OCI-LY1 (cell line): Measurements from ENCODE around the gene ACVR1B.

Experiments used
- H2AFZ ChIP-seq: fragments of 200-600 bp; sonication (generic), shearing (Covaris generic); 2 replicates; pipeline ENCODE4 v1.6.0; 2014; ENCODE audit warnings: antibody characterized with exemption, mild to moderate bottlenecking, low read length
- H3F3A ChIP-seq: fragments of 200-600 bp; sonication (generic), shearing (Covaris generic); 2 replicates; pipeline ENCODE4 v1.6.0; 2014; ENCODE audit warnings: mild to moderate bottlenecking, antibody characterized with exemption, low read length, moderate library complexity; ENCODE audit not compliant: insufficient read depth
- H3K27ac ChIP-seq: fragments of 200-600 bp; sonication (generic); 2 replicates; pipeline ENCODE4 v1.5.1; 2014; ENCODE audit warnings: low read length, mixed run types, mild to moderate bottlenecking, low read depth; ENCODE audit not compliant: poor library complexity, severe bottlenecking
- H3K27me3 ChIP-seq: fragments of 200-600 bp; sonication (generic); 2 replicates; pipeline ENCODE4 v1.6.0; 2014; ENCODE audit warnings: antibody characterized with exemption, mild to moderate bottlenecking, low read length, moderate library complexity; ENCODE audit not compliant: insufficient read depth
- H3K36me3 ChIP-seq: fragments of 200-600 bp; sonication (generic); 2 replicates; pipeline ENCODE4 v1.6.1; 2014; ENCODE audit warnings: mild to moderate bottlenecking, antibody characterized with exemption, low read length, moderate library complexity, mixed read lengths; ENCODE audit not compliant: insufficient read depth
- H3K4me1 ChIP-seq: fragments of 200-600 bp; sonication (generic); 2 replicates; pipeline ENCODE4 v1.5.1; 2014; ENCODE audit warnings: mild to moderate bottlenecking, low read length, moderate library complexity; ENCODE audit not compliant: insufficient read depth, severe bottlenecking
- H3K4me2 ChIP-seq: fragments of 200-600 bp; sonication (generic), shearing (Covaris generic); 2 replicates; pipeline ENCODE4 v1.6.1; 2014; ENCODE audit warnings: low read length
- H3K4me3 ChIP-seq: fragments of 200-600 bp; sonication (generic); 2 replicates; pipeline ENCODE4 v1.5.1; 2014; ENCODE audit warnings: low read length, low read depth, mild to moderate bottlenecking, mixed read lengths; ENCODE audit not compliant: poor library complexity, severe bottlenecking
- H3K79me2 ChIP-seq: fragments of 200-600 bp; shearing (Covaris generic); 2 replicates; pipeline ENCODE4 v1.6.1; 2016; ENCODE audit warnings: mixed run types, low read length, mixed read lengths; ENCODE audit not compliant: insufficient read depth
- H3K9ac ChIP-seq: fragments of 200-600 bp; sonication (generic), shearing (Covaris generic); 2 replicates; pipeline ENCODE4 v1.6.1; 2014; ENCODE audit warnings: mild to moderate bottlenecking, low read length, mixed read lengths
- H3K9me2 ChIP-seq: fragments of 200-600 bp; sonication (generic), shearing (Covaris generic); 2 replicates; pipeline ENCODE4 v1.6.1; 2014; ENCODE audit warnings: low read depth, mild to moderate bottlenecking, low read length, mixed read lengths
- H3K9me3 ChIP-seq: fragments of 200-600 bp; shearing (Covaris generic); 2 replicates; pipeline ENCODE4 v1.6.1; 2014; ENCODE audit warnings: low read length, mixed read lengths
- H4K20me1 ChIP-seq: fragments of 200-600 bp; sonication (generic), shearing (Covaris generic); 2 replicates; pipeline ENCODE4 v1.6.0; 2016; ENCODE audit warnings: mild to moderate bottlenecking, low read length; ENCODE audit not compliant: insufficient read depth
- EZH2 ChIP-seq: fragments of 200-600 bp; sonication (generic), shearing (Covaris generic); IDR thresholded peaks from 2 replicates; pipeline ENCODE4 v1.8.0; 2017; ENCODE audit warnings: borderline replicate concordance, mixed run types, mild to moderate bottlenecking, antibody characterized with exemption, low read length, moderate library complexity, mixed read lengths
- TF ChIP-seq, protein P1 (sequence below): fragments of 200-600 bp; sonication (generic), shearing (Covaris generic); IDR thresholded peaks from 2 replicates; pipeline ENCODE4 v1.5.1; 2017; ENCODE audit warnings: mild to moderate bottlenecking, antibody characterized with exemption, low read length, moderate library complexity, mixed read lengths

Gene ACVR1B

GRCh38 chr12:52013626-52014310, 62.3 kb downstream of the ACVR1B start:
- no peaks in the 10 kb centered on the region for H4K20me1 ChIP-seq
- no peak for TF ChIP-seq EZH2
- TF ChIP-seq, protein P1, sequence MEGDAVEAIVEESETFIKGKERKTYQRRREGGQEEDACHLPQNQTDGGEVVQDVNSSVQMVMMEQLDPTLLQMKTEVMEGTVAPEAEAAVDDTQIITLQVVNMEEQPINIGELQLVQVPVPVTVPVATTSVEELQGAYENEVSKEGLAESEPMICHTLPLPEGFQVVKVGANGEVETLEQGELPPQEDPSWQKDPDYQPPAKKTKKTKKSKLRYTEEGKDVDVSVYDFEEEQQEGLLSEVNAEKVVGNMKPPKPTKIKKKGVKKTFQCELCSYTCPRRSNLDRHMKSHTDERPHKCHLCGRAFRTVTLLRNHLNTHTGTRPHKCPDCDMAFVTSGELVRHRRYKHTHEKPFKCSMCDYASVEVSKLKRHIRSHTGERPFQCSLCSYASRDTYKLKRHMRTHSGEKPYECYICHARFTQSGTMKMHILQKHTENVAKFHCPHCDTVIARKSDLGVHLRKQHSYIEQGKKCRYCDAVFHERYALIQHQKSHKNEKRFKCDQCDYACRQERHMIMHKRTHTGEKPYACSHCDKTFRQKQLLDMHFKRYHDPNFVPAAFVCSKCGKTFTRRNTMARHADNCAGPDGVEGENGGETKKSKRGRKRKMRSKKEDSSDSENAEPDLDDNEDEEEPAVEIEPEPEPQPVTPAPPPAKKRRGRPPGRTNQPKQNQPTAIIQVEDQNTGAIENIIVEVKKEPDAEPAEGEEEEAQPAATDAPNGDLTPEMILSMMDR: no peak
- H3K27ac ChIP-seq: no peak overlapping the region
- H3K9me3 ChIP-seq: no peaks in the 10 kb centered on the region
- H2AFZ ChIP-seq: no peak overlapping the region
- H3K4me1 ChIP-seq: no peaks in the 10 kb centered on the region
- no peaks in the 10 kb centered on the region for H3K36me3 ChIP-seq
- no peaks in the 10 kb centered on the region for H3K79me2 ChIP-seq
- H3K4me3 ChIP-seq: no peak overlapping the region
- H3K9ac ChIP-seq: no peak overlapping the region
- no peak overlapping the region for H3K4me2 ChIP-seq
- no peaks in the 10 kb centered on the region for H3K9me2 ChIP-seq
- peaks cover 13% of the 10 kb centered on the region for H3K27me3 ChIP-seq
- no peaks in the 10 kb centered on the region for H3F3A ChIP-seq

DNA sequence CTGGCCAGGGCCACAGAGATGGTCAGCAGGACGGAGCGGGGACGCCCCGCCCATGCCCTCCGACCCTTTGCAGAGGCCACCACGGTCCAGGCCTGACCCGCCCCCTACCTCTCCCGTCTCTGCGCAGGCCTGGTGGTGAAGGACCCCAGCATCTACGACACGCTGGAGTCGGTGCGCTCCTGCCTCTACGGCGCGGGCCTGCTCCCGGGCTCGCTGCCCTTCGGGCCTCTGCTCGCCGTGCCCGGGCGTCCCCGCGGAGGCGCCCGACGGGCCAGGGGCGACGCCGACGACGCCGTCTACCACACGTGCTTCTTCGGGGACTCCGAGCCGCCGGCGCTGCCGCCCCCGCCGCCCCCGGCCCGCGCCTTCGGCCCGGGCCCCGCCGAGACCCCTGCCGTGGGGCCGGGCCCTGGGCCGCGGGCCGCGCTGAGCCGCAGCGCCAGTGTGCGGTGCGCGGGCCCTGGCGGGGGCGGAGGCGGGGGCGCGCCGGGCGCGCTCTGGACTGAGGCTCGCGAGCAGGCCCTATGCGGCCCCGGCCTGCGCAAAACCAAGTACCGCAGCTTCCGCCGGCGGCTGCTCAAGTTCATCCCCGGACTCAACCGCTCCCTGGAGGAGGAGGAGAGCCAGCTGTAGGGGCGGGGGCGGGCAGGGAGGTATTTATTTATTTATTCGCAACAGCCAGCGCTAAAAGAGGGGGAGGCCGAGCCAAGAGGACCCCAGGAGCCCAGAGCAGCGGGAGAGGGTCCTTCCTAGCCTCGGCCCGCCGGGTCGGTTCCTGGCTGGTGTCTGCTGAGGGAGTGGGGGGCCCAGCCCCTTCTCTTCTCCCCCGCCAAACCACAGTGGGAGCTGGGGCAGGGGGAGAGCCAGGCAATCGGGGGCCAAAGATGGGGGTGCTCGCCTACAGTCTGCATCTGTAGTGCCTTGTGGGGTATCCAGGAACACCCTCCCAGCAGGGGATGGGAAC, 63.4 kb downstream of the ACVR1B start:
- no peaks in the 10 kb centered on the region for H3F3A ChIP-seq
- H3K4me3 ChIP-seq: no peak overlapping the region
- H3K27me3 ChIP-seq: peaks cover 13% of the 10 kb centered on the region
- H3K9ac ChIP-seq: no peak overlapping the region
- TF ChIP-seq, protein P1: no peak
- TF ChIP-seq EZH2: no peak
- no peak overlapping the region for H2AFZ ChIP-seq
- H3K4me2 ChIP-seq: no peak overlapping the region
- H3K9me2 ChIP-seq: no peaks in the 10 kb centered on the region
- no peak overlapping the region for H3K27ac ChIP-seq
- H3K4me1 ChIP-seq: no peaks in the 10 kb centered on the region
- H3K36me3 ChIP-seq: no peaks in the 10 kb centered on the region
- no peaks in the 10 kb centered on the region for H3K9me3 ChIP-seq
- no peaks in the 10 kb centered on the region for H4K20me1 ChIP-seq
- H3K79me2 ChIP-seq: no peaks in the 10 kb centered on the region

GRCh38 chr12:52015532-52016041, 64.1 kb downstream of the ACVR1B start:
- no peak overlapping the region for H3K4me3 ChIP-seq
- no peak overlapping the region for H3K9ac ChIP-seq
- no peak overlapping the region for H3K4me2 ChIP-seq
- no peaks in the 10 kb centered on the region for H3K4me1 ChIP-seq
- H2AFZ ChIP-seq: no peak overlapping the region
- TF ChIP-seq EZH2: no peak
- TF ChIP-seq, protein P1: no peak
- peaks cover 13% of the 10 kb centered on the region for H3K27me3 ChIP-seq
- H3K79me2 ChIP-seq: no peaks in the 10 kb centered on the region
- H3K27ac ChIP-seq: no peak overlapping the region
- H3K9me2 ChIP-seq: no peaks in the 10 kb centered on the region
- no peaks in the 10 kb centered on the region for H3K36me3 ChIP-seq
- H3F3A ChIP-seq: no peaks in the 10 kb centered on the region
- no peaks in the 10 kb centered on the region for H3K9me3 ChIP-seq
- H4K20me1 ChIP-seq: no peaks in the 10 kb centered on the region
